GM23338 (cell line): ENCODE results near the gene TSC22D3. TPM values are rescaled to one million over a fixed set of nuclear protein-coding genes. Genes with fewer than 3 reads are reported as not detected.

ENCODE experiments used
- ATAC-seq: fragments of 200-7000 bp; cut with Tn5 transposase; 3 replicates; pipeline ENCODE4 v1.9.1; 2020
- DNase-seq: peaks from one replicate; pipeline ENCODE4 v3.0.0-alpha.2; 2015; ENCODE audit warnings: low spot score
- H2AFZ ChIP-seq: fragments of 200-600 bp; sonication (generic); 2 replicates; pipeline ENCODE4 v1.8.0; 2016; ENCODE audit warnings: antibody characterized with exemption, mild to moderate bottlenecking, moderate library complexity
- H3F3A ChIP-seq: fragments of 200-600 bp; sonication (generic); replicated peaks from 2 replicates; pipeline ENCODE4 v1.8.0; 2017; ENCODE audit warnings: antibody characterized with exemption, mixed run types, low read depth
- H3K27ac ChIP-seq: fragments of 200-600 bp; sonication (generic); 2 replicates; pipeline ENCODE4 v1.6.1; 2016; ENCODE audit warnings: low read depth
- H3K27me3 ChIP-seq: fragments of 200-600 bp; sonication (generic); 2 replicates; pipeline ENCODE4 v1.8.0; 2016; ENCODE audit warnings: mild to moderate bottlenecking, mixed run types, moderate library complexity; ENCODE audit not compliant: insufficient read depth
- H3K36me3 ChIP-seq: fragments of 200-600 bp; sonication (generic); 2 replicates; pipeline ENCODE4 v1.8.0; 2016; ENCODE audit warnings: mild to moderate bottlenecking; ENCODE audit not compliant: insufficient read depth
- H3K4me1 ChIP-seq: fragments of 200-600 bp; sonication (generic); 2 replicates; pipeline ENCODE4 v1.8.0; 2016; ENCODE audit warnings: mild to moderate bottlenecking, moderate library complexity; ENCODE audit not compliant: insufficient read depth
- H3K4me2 ChIP-seq: fragments of 200-600 bp; sonication (generic); 2 replicates; pipeline ENCODE4 v1.7.1; 2017; ENCODE audit warnings: mixed run types
- H3K4me3 ChIP-seq: fragments of 200-600 bp; sonication (generic); 2 replicates; pipeline ENCODE4 v1.6.1; 2016; ENCODE audit warnings: mixed run types
- H3K79me2 ChIP-seq: fragments of 200-600 bp; sonication (generic); replicated peaks from 2 replicates; pipeline ENCODE4 v1.8.0; 2017; ENCODE audit warnings: mild to moderate bottlenecking; ENCODE audit not compliant: insufficient read depth
- H3K9me2 ChIP-seq: fragments of 200-600 bp; sonication (generic); 2 replicates; pipeline ENCODE4 v1.8.0; 2017; ENCODE audit not compliant: insufficient read depth
- H4K20me1 ChIP-seq: fragments of 200-600 bp; sonication (generic); replicated peaks from 2 replicates; pipeline ENCODE4 v1.8.0; 2017; ENCODE audit warnings: mild to moderate bottlenecking; ENCODE audit not compliant: insufficient read depth
- H3K27ac Mint-ChIP-seq: 2 replicates; pipeline ENCODE4 v1.8.0; 2020; ENCODE audit warnings: inconsistent platforms, mild to moderate bottlenecking, moderate library complexity, mixed read lengths
- H3K27me3 Mint-ChIP-seq: 3 replicates; pipeline ENCODE4 v1.8.0; 2022; ENCODE audit warnings: low read depth, mild to moderate bottlenecking, moderate library complexity, mixed read lengths, inconsistent platforms; ENCODE audit not compliant: insufficient read depth, poor library complexity
- H3K36me3 Mint-ChIP-seq: 3 replicates; pipeline ENCODE4 v1.8.0; 2021; ENCODE audit warnings: low read depth, mild to moderate bottlenecking, inconsistent platforms, moderate library complexity, mixed read lengths
- H3K4me1 Mint-ChIP-seq: 3 replicates; pipeline ENCODE4 v1.8.0; 2020; ENCODE audit warnings: mild to moderate bottlenecking, inconsistent platforms, mixed read lengths
- H3K4me3 Mint-ChIP-seq: 3 replicates; pipeline ENCODE4 v1.8.0; 2021; ENCODE audit warnings: moderate library complexity, mild to moderate bottlenecking, inconsistent platforms, mixed read lengths
- H3K9me3 Mint-ChIP-seq: 3 replicates; pipeline ENCODE4 v1.8.0; 2020; ENCODE audit warnings: moderate library complexity, mild to moderate bottlenecking, inconsistent platforms, mixed read lengths
- CREB1 ChIP-seq: fragments of 250-450 bp; sonication (Bioruptor Pico); IDR thresholded peaks from 2 replicates; pipeline ENCODE4 v1.5.0; 2020; ENCODE audit warnings: low read depth, mild to moderate bottlenecking, moderate library complexity
- EZH2 ChIP-seq: fragments of 200-600 bp; sonication (generic); IDR thresholded peaks from one replicate; pipeline ENCODE4 v1.8.0; 2017; ENCODE audit warnings: antibody characterized with exemption, mild to moderate bottlenecking, low read depth; ENCODE audit not compliant: unreplicated experiment
- JUNB ChIP-seq: IDR thresholded peaks from one replicate; pipeline ENCODE4 v1.6.1; 2016; ENCODE audit warnings: antibody characterized with exemption; ENCODE audit not compliant: unreplicated experiment
- NANOG ChIP-seq: IDR thresholded peaks from 2 replicates; pipeline ENCODE4 v1.6.1; 2016; ENCODE audit warnings: antibody characterized with exemption, borderline replicate concordance
- ZNF114 ChIP-seq: fragments of 250-450 bp; sonication (Bioruptor Pico); IDR thresholded peaks from 2 replicates; pipeline ENCODE4 v1.5.0; 2020; ENCODE audit warnings: mild to moderate bottlenecking, moderate library complexity
- ZNF331 ChIP-seq: fragments of 250-450 bp; sonication (Bioruptor Pico); IDR thresholded peaks from 2 replicates; pipeline ENCODE4 v1.5.0; 2020; ENCODE audit warnings: low read depth, mild to moderate bottlenecking, moderate library complexity
- polyA plus RNA-seq: library from polyadenylated mRNA; unstranded; fragments of >200 nt; fragmentation: Nextera tagmentation; extraction: Ambion mirVana; gene quantifications from 2 replicates; pipeline ENCODE4 v1.2.1, GENCODE V29; 2016
- total RNA-seq: library from RNA; depleted of rRNA; stranded (reverse); fragments of >200 nt; shearing (Covaris generic); gene quantifications from 2 replicates; pipeline ENCODE4 v1.2.3, GENCODE V29; 2014
- TF ChIP-seq, protein P1 (sequence below): IDR thresholded peaks from one replicate; pipeline ENCODE4 v1.6.1; 2018; ENCODE audit warnings: antibody characterized with exemption; ENCODE audit not compliant: unreplicated experiment
- TF ChIP-seq, protein P2 (sequence below), 2 experiments: fragments of 200-600 bp in 1 of 2; sonication (generic) in 1 of 2; conservative IDR thresholded peaks; 2 replicates each; pipeline versions ENCODE4 v1.5.1 to v1.6.1; 2016 to 2017; ENCODE audit warnings: antibody characterized with exemption in 2 of 2, low read depth in 2 of 2, mild to moderate bottlenecking in 2 of 2, moderate library complexity in 1 of 2
- TF ChIP-seq, protein P3 (sequence below): IDR thresholded peaks from 2 replicates; pipeline ENCODE4 v1.6.1; 2016; ENCODE audit warnings: antibody characterized with exemption
- TF ChIP-seq, protein P4 (sequence below): fragments of 250-450 bp; sonication (Bioruptor Pico); IDR thresholded peaks from 2 replicates; pipeline ENCODE4 v1.5.0; 2020; ENCODE audit warnings: mild to moderate bottlenecking, moderate library complexity

Gene TSC22D3
- total and polyA plus RNA-seq, 2 experiments from 2014 or later, result 12.6 to 20.0 TPM

DNA sequence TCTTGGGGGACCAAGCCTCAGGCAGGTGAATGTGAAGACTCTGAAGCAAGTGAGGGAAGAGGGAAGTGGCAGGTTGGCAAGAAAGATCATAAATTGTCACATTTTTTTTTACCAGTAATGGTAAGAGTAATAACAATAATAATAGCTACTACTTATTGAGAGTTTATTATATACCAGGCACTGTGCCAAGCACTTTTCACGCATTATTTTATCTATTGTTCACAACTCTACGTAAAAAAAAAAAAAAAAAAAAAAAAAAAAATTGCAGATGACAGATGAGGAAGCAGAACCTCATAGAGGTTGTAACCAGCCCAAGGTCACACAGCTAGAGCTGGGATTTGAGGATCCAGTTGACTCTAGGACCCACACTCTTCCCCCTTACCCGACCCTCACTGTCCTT, 40.9 kb downstream of the TSC22D3 start (continued):
- TF ChIP-seq, protein P1, sequence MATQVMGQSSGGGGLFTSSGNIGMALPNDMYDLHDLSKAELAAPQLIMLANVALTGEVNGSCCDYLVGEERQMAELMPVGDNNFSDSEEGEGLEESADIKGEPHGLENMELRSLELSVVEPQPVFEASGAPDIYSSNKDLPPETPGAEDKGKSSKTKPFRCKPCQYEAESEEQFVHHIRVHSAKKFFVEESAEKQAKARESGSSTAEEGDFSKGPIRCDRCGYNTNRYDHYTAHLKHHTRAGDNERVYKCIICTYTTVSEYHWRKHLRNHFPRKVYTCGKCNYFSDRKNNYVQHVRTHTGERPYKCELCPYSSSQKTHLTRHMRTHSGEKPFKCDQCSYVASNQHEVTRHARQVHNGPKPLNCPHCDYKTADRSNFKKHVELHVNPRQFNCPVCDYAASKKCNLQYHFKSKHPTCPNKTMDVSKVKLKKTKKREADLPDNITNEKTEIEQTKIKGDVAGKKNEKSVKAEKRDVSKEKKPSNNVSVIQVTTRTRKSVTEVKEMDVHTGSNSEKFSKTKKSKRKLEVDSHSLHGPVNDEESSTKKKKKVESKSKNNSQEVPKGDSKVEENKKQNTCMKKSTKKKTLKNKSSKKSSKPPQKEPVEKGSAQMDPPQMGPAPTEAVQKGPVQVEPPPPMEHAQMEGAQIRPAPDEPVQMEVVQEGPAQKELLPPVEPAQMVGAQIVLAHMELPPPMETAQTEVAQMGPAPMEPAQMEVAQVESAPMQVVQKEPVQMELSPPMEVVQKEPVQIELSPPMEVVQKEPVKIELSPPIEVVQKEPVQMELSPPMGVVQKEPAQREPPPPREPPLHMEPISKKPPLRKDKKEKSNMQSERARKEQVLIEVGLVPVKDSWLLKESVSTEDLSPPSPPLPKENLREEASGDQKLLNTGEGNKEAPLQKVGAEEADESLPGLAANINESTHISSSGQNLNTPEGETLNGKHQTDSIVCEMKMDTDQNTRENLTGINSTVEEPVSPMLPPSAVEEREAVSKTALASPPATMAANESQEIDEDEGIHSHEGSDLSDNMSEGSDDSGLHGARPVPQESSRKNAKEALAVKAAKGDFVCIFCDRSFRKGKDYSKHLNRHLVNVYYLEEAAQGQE, result no peak
- TF ChIP-seq ZNF331 (CRISPR knock-in tag) (no peak), NANOG (no peak), CREB1 (CRISPR knock-in tag) (no peak), JUNB (no peak)
- TF ChIP-seq, protein P2, sequence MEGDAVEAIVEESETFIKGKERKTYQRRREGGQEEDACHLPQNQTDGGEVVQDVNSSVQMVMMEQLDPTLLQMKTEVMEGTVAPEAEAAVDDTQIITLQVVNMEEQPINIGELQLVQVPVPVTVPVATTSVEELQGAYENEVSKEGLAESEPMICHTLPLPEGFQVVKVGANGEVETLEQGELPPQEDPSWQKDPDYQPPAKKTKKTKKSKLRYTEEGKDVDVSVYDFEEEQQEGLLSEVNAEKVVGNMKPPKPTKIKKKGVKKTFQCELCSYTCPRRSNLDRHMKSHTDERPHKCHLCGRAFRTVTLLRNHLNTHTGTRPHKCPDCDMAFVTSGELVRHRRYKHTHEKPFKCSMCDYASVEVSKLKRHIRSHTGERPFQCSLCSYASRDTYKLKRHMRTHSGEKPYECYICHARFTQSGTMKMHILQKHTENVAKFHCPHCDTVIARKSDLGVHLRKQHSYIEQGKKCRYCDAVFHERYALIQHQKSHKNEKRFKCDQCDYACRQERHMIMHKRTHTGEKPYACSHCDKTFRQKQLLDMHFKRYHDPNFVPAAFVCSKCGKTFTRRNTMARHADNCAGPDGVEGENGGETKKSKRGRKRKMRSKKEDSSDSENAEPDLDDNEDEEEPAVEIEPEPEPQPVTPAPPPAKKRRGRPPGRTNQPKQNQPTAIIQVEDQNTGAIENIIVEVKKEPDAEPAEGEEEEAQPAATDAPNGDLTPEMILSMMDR (conservative IDR thresholded peaks at IDR 0.05; ENCODE audit: low read depth in 2 of 2), result no peak

DNA sequence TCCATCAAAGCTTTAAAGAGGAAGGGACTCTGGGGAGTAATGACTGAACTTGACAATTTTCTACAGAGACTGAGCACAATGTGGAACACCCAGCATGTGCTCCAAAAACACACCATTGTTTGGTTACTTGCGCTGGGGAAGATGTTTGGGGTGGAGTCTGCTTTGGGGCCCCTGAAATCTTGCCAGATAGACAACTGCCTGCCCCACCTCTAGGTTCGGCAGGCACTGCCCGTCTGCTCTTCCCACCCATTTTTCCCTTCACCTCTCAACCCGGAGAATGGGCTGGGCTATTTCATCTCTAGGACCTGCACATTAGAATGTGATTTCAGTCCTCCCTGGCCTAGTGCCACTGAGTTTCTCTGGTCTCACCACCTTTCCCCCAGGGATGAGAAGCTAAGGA, 41.9 kb downstream of the TSC22D3 start:
- no peaks in the 10 kb centered on the region for H3K27me3 ChIP-seq
- no peaks in the 10 kb centered on the region for H3F3A ChIP-seq
- H3K36me3 ChIP-seq, result no peaks in the 10 kb centered on the region
- H3K4me1 ChIP-seq, result peaks cover 29% of the 10 kb centered on the region
- H3K4me2 ChIP-seq, result no peak overlapping the region
- no peak overlapping the region for H3K4me3 ChIP-seq
- no peaks in the 10 kb centered on the region for H3K79me2 ChIP-seq
- peaks cover 43% of the 10 kb centered on the region for H3K4me1 Mint-ChIP-seq
- TF ChIP-seq EZH2, result no peak
- TF ChIP-seq ZNF114, result no peak
- TF ChIP-seq, protein P3, sequence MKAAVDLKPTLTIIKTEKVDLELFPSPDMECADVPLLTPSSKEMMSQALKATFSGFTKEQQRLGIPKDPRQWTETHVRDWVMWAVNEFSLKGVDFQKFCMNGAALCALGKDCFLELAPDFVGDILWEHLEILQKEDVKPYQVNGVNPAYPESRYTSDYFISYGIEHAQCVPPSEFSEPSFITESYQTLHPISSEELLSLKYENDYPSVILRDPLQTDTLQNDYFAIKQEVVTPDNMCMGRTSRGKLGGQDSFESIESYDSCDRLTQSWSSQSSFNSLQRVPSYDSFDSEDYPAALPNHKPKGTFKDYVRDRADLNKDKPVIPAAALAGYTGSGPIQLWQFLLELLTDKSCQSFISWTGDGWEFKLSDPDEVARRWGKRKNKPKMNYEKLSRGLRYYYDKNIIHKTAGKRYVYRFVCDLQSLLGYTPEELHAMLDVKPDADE, result no peak
- TF ChIP-seq, protein P2 (conservative IDR thresholded peaks at IDR 0.05; ENCODE audit: low read depth in 2 of 2), result no peak
- no peak for TF ChIP-seq JUNB
- TF ChIP-seq NANOG, result no peak
- TF ChIP-seq, protein P4, sequence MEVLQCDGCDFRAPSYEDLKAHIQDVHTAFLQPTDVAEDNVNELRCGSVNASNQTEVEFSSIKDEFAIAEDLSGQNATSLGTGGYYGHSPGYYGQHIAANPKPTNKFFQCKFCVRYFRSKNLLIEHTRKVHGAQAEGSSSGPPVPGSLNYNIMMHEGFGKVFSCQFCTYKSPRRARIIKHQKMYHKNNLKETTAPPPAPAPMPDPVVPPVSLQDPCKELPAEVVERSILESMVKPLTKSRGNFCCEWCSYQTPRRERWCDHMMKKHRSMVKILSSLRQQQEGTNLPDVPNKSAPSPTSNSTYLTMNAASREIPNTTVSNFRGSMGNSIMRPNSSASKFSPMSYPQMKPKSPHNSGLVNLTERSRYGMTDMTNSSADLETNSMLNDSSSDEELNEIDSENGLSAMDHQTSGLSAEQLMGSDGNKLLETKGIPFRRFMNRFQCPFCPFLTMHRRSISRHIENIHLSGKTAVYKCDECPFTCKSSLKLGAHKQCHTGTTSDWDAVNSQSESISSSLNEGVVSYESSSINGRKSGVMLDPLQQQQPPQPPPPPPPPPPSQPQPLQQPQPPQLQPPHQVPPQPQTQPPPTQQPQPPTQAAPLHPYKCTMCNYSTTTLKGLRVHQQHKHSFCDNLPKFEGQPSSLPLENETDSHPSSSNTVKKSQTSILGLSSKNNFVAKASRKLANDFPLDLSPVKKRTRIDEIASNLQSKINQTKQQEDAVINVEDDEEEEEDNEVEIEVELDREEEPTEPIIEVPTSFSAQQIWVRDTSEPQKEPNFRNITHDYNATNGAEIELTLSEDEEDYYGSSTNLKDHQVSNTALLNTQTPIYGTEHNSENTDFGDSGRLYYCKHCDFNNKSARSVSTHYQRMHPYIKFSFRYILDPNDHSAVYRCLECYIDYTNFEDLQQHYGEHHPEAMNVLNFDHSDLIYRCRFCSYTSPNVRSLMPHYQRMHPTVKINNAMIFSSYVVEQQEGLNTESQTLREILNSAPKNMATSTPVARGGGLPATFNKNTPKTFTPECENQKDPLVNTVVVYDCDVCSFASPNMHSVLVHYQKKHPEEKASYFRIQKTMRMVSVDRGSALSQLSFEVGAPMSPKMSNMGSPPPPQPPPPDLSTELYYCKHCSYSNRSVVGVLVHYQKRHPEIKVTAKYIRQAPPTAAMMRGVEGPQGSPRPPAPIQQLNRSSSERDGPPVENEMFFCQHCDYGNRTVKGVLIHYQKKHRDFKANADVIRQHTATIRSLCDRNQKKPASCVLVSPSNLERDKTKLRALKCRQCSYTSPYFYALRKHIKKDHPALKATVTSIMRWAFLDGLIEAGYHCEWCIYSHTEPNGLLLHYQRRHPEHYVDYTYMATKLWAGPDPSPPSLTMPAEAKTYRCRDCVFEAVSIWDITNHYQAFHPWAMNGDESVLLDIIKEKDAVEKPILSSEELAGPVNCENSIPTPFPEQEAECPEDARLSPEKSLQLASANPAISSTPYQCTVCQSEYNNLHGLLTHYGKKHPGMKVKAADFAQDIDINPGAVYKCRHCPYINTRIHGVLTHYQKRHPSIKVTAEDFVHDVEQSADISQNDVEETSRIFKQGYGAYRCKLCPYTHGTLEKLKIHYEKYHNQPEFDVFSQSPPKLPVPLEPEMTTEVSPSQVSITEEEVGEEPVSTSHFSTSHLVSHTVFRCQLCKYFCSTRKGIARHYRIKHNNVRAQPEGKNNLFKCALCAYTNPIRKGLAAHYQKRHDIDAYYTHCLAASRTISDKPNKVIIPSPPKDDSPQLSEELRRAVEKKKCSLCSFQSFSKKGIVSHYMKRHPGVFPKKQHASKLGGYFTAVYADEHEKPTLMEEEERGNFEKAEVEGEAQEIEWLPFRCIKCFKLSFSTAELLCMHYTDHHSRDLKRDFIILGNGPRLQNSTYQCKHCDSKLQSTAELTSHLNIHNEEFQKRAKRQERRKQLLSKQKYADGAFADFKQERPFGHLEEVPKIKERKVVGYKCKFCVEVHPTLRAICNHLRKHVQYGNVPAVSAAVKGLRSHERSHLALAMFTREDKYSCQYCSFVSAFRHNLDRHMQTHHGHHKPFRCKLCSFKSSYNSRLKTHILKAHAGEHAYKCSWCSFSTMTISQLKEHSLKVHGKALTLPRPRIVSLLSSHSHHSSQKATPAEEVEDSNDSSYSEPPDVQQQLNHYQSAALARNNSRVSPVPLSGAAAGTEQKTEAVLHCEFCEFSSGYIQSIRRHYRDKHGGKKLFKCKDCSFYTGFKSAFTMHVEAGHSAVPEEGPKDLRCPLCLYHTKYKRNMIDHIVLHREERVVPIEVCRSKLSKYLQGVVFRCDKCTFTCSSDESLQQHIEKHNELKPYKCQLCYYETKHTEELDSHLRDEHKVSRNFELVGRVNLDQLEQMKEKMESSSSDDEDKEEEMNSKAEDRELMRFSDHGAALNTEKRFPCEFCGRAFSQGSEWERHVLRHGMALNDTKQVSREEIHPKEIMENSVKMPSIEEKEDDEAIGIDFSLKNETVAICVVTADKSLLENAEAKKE (CRISPR knock-in tag), result no peak
- H3K27me3 Mint-ChIP-seq, result peaks cover 2% of the 10 kb centered on the region
- H3K27ac ChIP-seq, result no peak overlapping the region
- H2AFZ ChIP-seq, result no peak overlapping the region
- H3K27ac Mint-ChIP-seq, result no peak overlapping the region
- no peaks in the 10 kb centered on the region for H3K9me3 Mint-ChIP-seq
- no peaks in the 10 kb centered on the region for H3K9me2 ChIP-seq
- H3K36me3 Mint-ChIP-seq, result no peaks in the 10 kb centered on the region
- H4K20me1 ChIP-seq, result no peaks in the 10 kb centered on the region
- DNase-seq (no peak), ATAC-seq (no peak)
- H3K4me3 Mint-ChIP-seq, result no peak overlapping the region
